Stimulated activated CD4-positive, alpha-beta T cell treated with anti-CD3 and anti-CD28 coated beads, Interleukin-15, amount 100 ng/mL, for 1 hour (primary cell): ENCODE measurements around the gene ABHD17C.
A peak's percentile ranks its signal among the peaks of the same experiment; 100 is the strongest.

Experiments
- DNase-seq, 2 donors: peaks; one replicate each; pipeline ENCODE4 v3.0.0-alpha.2; 2020; ENCODE audit warnings: low read depth in 1 of 2, low spot score in 1 of 2

The ABHD17C gene

GRCh38 chr15:80689294-80689693 is 5.8 kb upstream of the ABHD17C start:
- DNase-seq = no peak

DNA sequence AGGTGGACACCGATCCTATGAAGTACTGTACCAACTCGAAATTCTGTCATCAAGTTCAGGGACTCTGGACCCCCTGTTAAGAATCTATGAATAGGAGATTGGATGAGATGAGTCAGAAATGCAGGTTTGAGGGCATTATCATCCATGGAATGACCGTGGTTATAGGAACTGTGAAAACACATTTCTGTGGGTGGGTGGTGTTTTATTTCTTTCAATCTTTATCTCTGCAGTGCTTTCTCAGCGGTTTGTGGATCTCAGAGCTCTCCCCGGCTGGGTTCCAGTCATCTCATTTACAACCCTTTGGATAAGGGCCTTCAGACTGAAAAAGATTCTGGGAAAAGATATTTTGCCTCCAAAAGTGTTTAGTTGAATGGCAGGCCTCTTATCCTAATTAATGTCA is 5.4 kb upstream of the ABHD17C start:
- no peak for DNase-seq

- no peak for DNase-seq
These were observed 3.5 kb upstream of the ABHD17C start for GRCh38 chr15:80691575-80691974.

GRCh38 chr15:80693682-80694610 is 1.2 kb upstream of the ABHD17C start:
- DNase-seq = no peak

GRCh38 chr15:80694611-80695098 is 455 bp upstream of the ABHD17C start:
- DNase-seq = peak in 1 of 2 donors; percentile 19

DNA sequence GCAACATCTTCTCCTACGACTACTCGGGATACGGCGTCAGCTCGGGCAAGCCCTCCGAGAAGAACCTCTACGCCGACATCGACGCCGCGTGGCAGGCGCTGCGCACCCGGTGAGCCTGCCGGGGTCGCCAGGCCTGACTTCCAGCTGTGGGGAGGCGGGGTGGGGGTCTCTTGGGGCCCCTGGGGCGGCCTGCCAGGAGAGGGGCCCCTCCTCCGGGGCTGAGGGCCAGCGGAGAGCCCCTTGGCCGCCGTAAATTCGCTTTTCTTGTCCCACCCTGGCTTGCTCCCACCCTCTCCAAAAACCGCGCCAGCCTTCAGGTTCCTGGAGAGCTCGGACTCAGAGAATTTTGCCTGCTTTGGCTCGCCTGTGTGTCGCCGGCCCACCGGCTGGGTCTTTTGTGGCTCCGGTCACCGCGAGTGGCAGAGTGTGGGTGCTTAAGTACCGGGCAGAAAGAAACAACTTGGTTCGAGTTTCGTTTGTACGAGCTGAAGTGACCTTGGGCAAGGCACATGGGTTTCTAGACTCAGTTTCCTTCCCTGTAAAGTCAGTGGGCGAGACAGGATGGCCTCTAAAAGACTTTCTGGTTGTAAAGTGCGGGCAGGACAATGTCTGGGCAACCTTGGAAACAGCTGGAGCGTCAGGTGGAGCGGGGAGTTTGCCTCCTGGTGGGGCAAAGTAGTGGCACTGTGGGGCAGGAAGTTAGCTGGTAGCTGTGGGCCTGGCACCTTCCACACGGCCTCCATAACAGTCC is 976 bp downstream of the ABHD17C start:
- peak in 1 of 2 donors; percentile 5 for DNase-seq

DNA sequence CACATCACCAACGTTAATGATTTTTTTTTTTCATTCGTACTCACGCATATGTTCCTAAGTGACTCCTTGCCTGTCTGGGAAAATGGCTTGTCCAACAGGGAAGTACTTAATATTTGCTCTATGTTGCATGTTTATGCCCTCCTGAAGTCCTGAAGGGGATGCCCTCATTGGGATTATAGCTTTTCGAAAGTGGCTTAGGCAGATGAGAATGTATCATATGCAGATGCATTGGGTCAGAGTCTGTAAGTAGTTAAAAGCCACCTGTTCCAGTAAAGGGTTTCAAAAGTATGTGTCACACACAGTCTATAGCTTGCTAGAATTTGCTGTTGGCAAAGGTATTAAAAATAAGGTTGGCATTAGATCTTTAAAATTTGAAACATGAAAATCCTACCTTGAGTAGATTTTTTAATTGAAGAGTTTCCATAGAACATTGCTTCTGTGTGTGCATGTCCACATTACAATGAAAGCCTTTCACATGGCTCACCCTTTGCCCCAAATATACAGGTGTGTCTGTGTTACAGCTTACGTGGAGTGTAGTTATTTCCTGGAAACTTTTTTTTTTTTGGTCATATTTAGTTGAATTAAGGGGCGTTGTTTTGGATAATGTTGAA is 2.1 kb downstream of the ABHD17C start:
- DNase-seq = no peak

DNA sequence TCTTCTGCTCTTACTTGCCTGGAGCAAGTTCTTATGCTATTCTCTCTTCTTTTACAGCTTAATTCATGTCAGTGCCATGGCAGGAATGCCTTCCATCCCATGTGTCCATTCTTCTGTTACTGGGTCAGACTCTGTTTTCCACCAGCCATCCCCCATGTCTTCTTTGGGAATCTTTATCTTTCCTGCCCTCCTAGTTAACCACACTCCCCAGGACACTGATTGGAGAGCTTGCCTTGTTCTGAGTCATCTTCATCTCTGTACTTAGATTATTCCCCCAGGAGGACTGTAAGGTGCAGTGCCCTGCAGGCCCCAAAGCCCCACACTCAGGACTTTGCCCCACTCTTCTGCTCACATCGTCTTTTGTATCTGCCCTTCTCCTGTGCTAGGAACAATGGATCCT is 3.6 kb downstream of the ABHD17C start:
- no peak for DNase-seq

DNA sequence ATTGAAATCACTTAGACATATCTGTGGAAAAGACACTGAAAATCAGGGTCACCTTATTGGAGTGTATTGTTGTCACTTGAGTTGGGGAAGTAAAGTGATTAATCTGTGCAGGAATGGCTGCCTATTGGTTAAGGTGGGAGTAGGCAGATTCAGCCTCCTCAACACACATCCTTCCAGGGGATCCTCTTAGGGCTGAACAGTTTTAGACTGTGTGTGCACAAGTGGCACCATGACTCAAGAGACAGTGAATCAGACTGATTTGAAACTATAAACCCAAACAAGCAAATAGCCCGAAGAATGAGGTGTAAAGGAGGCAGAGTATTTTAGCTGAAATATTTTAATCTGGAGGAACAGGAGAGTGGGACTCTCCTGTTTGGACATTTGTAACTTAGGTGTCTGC is 4.9 kb downstream of the ABHD17C start:
- DNase-seq = no peak

DNA sequence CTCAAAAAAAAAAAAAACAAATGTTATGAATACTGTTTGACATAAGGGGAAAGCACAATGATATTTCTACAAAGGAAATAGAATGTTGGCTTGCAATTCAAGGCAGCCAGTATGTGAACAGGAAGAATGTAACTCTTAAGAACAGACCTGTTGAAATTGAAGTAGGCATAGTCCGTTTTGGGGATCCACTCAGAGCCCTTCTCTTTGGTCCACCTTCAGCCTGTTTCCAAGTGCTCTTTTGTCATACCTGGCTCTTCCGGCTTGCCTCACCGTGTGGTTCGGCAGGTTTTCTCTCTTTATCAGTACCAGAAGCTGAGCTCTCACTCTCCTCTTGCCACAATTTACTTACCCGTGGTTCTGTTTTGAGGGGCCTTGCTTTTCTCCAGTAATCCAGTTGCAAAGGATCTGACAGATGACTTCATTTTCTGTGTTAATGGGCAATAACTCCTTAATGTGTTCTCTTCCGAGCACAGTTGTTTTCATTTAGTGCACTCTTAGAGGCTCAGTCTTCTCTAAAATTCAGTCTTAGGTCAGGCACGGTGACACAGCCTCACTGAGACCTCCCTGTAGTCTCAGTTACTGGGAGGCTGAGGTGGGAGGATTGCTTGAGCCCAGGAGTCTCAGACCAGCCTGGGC is 6.7 kb downstream of the ABHD17C start:
- no peak for DNase-seq

- DNase-seq = no peak
These were observed 8.0 kb downstream of the ABHD17C start for GRCh38 chr15:80703081-80703480.

DNA sequence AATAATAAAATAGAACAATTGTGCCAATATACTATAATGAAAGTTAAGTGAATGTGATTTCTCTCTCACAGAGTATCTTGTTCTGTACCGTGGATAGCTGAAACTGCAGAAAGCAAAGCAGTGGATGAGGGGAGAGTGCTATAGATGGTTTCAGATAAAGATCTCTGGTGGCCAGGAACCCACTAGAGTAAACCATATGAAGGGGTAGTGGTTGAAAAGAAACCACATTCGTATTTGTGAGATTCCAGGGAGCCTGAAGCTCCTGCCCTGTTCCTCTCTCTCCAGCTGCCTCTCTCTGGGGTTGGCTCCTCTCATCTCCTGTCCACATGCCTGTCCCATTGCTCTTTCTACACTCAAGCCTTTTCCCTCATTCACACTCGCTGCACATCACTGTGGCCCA is 8.9 kb downstream of the ABHD17C start:
- no peak for DNase-seq

DNA sequence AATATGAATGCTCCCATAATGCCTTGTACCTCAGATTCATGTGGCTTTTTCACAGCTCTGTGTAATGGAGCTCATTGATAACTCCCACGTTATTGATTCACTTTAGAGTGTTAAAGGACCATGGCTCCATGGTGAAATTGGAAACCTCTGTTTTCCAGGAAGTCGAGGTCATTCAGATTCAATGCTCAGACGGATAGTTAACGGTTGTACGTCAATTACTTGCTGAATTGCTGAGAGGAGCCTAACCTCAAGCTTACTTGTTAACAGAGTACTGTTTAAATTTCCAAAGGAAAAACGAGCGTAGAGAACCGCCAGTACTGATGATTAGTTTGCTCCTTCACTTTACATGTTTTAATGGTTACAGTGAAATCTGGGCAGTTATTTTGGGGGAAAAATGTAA is 11.1 kb downstream of the ABHD17C start:
- DNase-seq = no peak

DNA sequence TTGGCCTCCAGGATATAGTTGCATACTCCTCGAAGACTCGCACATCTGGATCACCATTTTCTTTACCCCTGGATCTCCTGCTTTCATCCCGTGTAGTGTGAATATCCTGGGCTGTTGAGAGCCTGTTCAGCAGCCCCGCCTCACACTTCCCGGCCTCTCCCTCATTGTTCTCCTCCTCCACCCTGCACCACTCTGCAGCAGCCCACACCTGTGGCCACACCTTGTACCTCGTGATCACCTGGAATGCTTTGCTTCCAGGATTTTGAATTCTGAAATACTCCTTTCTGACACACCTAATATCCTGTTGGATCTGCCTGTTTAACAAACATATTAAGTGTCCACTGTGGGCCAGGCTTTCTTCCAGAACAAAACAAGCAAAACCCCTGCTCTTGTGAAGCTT is 14.4 kb downstream of the ABHD17C start:
- no peak for DNase-seq

DNA sequence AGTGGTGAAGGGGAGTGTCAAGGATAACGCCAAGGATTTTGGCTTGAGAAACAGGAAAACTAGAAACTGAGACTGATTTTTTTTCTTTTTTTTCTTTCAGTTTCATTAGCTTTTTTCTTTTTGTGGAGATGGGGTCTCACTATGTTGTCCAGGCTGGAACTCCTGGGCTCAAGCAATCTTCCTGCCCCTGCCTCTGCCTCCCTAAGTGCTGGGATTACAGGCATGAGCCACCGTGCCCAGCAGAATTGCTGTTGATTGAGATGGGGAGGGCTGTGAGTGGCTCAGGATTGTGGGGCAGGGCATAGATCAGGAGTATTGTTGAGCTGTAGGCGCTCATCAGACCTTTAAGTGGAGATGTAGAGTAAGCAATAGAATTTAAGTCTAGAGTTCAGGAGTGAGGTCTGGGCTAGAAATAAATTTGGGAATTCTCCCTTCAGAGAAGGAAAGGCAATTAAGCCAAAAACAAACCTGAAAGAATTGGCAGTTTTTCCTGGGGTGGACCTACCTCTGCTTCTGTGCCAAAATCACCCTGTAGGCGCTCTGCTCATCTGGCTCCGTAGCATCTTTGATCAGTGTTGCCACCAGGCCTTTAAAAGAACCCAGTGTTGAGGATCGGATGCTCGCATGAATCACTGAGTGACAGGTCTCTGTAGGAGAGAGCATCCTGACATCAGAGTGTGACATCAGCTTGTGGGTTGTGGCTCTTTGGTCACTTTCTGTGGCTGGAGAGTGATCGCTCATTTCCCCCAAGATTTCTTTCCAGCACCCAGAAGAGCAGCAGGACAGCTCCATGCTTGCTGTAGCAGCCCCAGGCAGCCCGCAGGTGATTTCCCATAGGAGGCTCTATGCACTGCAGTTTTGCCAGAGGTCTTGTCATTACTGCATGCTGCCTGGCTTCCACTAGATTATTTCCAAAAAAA is 15.8 kb downstream of the ABHD17C start:
- no peak for DNase-seq

GRCh38 chr15:80711886-80712285 is 16.8 kb downstream of the ABHD17C start:
- no peak for DNase-seq

DNA sequence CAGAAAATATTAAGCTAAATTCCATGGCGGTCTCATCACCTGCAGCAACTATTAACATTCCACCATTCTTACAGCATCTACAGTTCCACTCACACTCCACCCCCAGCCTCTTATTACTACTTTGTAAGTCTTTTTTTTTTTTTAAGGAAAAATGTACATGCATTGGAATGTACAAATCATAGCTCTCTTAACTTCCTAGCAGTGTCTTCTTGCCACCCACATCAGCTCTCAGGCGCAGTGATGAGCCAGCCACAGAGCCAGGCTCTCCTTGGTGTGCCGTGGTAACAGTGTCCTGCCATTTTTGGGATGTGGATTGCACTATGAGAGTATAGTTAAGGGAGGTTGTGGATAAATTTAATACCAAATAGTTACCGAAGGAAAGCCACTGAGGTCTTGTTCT is 17.8 kb downstream of the ABHD17C start:
- DNase-seq = no peak

DNA sequence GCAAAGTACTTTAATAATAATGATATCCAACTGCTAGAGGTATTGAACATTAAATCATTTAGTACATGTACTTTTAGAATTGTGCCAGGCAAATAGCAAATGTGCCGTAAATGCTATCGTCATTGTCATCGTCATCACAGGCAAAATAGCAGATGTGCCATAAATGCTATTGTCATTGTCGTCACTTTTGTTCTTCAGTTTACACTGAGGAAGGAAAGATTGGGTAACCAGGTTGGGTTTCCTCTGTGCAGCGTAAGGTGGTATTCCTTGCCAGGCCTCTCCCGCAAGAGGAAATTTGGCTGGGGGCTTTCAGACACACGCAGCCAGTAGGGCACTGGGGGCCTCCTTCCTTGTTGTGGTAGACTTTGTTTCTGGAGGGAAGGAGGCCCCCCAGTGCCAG is 26.4 kb downstream of the ABHD17C start:
- DNase-seq = no peak

GRCh38 chr15:80722811-80723210 is 27.7 kb downstream of the ABHD17C start:
- no peak for DNase-seq

- no peak for DNase-seq
These were observed 32.1 kb downstream of the ABHD17C start for GRCh38 chr15:80727196-80727595.
